HG03439 (cell line): ENCODE data around the gene DNAH5.
"Not testable (repeated sequence)": the region's sequence is repeated elsewhere in the genome, so short reads cannot be mapped to it uniquely, and the experiment has no call there.

Experiments
- ATAC-seq: cut with Tn5 transposase; IDR thresholded peaks from one replicate; pipeline ENCODE4 v1.9.1; 2021; ENCODE audit warnings: mild to moderate bottlenecking, moderate library complexity; ENCODE audit not compliant: unreplicated experiment

DNAH5 gene

DNA sequence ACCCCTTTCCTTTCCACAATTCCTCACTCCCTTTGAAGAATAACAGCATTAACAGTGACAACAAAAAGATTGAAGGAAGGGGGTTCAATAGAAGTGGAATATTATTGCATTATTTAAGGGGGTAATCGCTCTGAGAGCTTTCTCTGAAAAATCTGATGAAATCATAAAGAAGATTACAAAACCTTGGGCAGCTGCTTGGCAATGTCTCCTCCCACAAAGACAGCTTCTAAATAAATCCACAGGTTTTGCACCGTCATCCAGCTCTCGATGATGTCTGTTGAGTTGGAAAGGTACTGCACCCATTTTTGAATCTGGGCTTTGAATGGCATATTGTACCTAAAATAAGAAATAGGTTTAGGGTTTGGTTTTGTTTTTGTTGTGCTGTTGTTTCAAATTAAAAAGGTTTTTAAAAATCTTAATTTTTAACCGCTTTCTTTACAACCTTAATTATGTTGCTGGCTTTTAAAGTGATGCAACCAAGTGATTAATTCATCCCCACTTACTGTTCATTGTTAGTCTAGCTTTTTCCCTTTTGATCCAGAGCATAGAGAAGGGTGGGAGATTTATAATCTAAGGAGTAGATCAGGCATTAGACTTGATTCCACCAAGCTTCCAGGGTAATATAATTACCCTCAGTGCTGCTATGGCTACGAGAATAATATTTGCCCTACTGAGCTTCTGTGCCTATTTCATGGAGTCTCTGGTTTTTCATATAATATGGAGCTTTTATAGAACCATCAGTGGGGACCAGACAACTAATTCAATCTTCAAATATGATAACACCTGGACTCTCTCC lies 85.0 kb downstream of the DNAH5 start:
- no peak for ATAC-seq

DNA sequence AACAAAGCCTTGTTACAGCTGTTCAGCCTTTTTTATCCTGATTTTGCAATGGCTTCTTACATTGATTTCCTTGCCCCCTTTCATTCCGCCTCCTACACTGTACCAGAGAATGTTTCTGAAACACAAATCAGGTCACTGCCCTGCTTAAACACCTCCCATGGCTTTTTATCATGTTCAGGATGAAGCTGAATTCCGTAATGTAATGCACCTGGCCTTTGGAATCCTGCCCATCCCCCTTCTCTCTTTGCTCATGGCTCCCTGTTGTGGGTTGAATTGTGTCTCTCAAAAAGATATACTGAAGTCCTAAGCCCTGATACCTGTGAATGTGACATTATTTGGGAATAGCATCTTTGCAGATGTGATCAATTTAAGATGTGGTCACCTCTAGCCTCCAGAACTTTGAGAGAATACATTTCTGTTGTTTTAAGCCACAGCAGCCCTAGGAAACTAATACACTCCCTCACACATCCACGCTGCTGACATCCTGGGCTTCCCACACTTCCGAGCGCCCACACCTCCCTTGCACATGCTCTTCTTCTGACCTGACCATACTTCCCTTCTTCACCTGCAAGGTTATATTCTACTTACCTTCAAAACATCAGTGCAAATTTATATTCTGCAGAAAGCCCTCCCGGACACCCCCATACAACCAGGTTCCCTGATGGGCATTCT lies 101.2 kb downstream of the DNAH5 start:
- no peak for ATAC-seq

GRCh38 chr5:13833440-13833839 lies 111.0 kb downstream of the DNAH5 start:
- ATAC-seq, result no peak

GRCh38 chr5:13831351-13831750 lies 113.1 kb downstream of the DNAH5 start:
- ATAC-seq, result no peak

GRCh38 chr5:13830536-13830935 lies 114.0 kb downstream of the DNAH5 start:
- no peak for ATAC-seq

DNA sequence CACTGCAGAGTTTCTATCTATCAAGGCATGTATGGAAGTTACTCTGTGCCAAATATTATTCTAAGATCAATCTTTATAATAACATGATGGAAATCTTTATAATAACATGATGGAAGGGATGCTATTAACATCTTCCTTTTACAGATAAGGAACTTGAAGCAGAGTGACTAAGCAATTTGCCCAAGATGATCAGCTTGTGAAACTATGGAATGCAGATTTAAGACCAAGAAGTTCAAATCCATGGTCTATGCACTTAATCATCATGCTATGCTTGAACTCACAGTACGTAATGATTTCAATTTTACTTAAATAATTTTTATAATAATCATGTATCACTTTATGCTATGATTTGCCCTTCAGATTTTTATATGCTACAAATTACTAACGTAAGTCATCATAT lies 123.1 kb downstream of the DNAH5 start:
- ATAC-seq, result no peak

- ATAC-seq, result no peak
Observed at GRCh38 chr5:13816126-13816525, 128.4 kb downstream of the DNAH5 start.

DNA sequence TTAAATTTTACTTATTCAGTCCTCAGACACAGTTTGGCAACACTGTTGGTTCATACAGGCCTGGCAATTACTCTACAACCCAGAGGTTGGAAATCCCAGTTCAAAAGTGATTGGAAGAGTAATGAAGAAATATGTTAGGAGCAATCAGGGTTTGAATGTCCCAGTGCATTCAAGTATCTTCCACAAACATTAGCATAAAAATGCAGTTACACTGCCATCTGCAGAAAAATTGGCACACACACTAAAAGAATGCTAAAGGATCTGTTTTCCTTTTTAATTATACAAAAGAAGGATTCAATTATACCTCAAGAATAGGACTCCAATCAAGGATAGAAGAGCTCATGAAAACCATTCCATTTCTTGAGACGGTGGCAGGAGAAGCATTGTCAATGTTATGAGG lies 130.2 kb downstream of the DNAH5 start:
- ATAC-seq, result no peak

- no peak for ATAC-seq
Observed at GRCh38 chr5:13809921-13810320, 134.6 kb downstream of the DNAH5 start.

DNA sequence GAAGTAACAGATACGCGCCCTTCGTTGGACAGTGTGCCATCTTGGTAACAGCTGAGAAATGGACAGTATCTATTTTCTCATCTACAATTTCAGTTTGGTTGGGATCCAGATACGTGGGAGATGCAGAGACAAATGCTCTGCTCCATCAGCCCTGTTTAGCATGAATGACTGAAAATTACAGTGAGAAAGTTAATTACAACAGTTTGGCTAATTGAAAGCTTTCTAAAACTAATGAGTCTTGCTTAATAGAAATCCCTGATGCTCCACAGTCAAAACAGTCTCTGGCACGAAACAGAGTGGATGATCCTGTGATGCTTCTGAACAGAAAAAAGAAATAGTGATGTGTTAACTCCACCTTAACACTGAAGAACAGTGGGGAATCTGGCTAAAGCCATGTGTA lies 140.2 kb downstream of the DNAH5 start:
- ATAC-seq, result no peak

DNA sequence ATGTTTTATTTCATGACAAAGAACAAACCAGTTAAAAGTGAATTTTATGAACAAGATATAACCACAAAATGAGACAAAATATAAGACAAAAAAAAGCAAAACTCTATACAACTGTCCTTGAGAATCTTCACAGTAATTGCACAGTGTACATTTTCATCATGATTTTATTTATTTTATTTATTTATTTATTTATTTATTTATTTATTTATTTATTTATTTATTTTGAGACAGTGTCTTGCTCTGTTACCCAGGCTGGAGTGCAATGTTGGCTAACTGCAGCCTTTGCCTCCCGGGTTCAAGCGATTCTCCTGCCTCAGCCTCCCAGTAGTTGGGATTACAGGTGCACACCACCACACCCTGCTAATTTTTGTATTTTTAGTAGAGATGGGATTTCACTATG lies 145.9 kb downstream of the DNAH5 start:
- not testable (repeated sequence) for ATAC-seq

GRCh38 chr5:13785781-13786415 lies 158.6 kb downstream of the DNAH5 start:
- ATAC-seq, result no peak

- no peak for ATAC-seq
Observed at GRCh38 chr5:13783726-13784125, 160.8 kb downstream of the DNAH5 start.

DNA sequence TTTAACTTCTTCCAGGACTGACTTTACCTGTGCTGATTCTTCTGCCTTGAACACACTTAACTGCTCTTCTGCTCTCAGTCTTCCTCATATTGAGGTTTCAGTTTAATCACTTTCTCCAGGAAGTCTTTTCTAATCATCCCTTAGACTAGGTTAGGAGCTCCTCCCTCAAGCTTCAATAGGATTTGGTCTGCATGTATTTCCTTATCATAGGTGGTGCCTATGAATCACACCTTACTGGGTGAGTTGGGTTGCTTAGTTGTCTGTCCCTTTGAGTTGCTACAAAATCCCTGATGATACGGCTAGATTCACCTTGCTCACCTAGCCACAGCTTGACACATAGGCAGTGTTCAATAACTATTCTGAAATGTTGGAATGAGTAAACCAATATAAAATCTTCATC lies 164.4 kb downstream of the DNAH5 start:
- ATAC-seq, result no peak

DNA sequence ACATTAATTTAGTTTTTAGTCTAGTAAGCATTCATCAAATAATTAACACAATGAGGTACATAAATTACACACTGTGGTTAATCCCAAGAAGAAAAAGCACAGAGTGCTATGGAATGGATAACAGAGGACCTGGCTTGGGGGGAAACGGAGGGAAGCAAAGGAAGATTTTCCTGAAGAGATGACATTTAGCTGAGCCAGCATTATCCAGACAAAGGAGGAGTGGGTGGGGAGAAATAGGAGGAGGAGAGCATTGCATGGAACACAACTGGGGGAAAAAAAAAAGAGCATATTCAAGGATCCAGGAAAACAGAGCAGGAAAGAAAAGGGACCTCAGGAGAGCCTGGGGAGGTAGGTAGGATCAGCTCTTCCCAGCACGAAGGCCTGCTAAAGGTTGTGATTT lies 170.8 kb downstream of the DNAH5 start:
- ATAC-seq, result no peak

- ATAC-seq, result no peak
Observed at GRCh38 chr5:13771011-13771571, 173.4 kb downstream of the DNAH5 start.

- no peak for ATAC-seq
Observed at GRCh38 chr5:13766236-13766635, 178.3 kb downstream of the DNAH5 start.

DNA sequence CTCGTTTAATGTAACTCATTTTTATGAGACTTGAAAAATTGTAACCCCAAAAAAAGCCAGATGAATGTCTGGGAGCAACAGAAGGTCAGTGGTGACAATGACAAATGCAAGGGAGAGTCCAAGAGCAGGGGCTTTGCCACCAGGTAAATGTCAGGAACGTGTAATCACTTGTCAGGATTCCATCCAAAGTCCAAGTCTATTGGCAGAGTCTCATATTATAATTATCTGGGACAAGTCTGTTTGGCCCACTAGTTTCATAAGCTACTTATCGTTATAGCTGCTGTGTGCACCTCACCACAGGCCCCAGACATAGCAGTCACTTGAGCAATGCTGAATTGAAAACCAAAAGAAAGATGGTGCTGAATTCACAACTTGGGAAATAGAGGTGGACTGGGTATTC lies 180.8 kb downstream of the DNAH5 start:
- ATAC-seq, result no peak

DNA sequence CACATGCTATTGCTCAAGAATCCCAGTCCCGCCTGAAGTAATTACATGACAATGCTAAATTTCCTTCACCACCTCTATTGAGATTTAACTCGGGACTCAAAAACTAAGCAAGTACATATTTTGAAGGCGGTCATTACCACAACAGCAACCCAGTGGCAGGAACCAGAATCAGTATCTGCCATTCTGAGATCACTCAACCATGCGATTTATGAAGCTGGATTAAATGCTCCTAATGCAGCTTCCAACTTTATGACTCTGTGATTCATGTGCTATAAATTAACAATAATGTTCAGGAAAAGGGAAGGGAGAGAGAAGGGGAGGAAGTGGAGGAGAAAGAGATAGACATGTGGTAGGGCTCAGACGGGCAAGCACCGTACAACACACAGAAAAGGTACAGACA lies 194.7 kb downstream of the DNAH5 start:
- no peak for ATAC-seq

GRCh38 chr5:13746026-13746425 lies 198.5 kb downstream of the DNAH5 start:
- ATAC-seq, result no peak

GRCh38 chr5:13745508-13745907 lies 199.0 kb downstream of the DNAH5 start:
- ATAC-seq, result no peak

DNA sequence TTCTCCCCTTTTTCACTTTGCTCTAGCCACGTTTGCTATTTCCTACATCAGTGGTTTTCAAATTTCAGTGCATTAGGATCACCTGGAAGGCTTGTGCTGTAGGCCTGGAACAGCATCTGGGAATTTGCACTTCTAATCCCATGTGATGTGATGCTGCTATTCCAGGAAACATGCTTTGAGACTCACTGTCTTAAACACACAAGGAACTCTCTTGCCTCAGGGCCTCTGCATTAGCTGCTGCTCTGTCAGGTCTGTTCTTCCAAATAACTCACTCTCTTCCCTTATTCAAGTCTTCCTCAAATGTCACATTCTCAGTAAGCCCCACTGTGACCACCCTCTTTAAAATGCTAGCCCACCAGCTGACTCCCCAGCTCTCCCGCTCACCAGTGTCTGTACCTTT lies 204.0 kb downstream of the DNAH5 start:
- no peak for ATAC-seq
